ENCODE results near the gene HSPH1.

DNA sequence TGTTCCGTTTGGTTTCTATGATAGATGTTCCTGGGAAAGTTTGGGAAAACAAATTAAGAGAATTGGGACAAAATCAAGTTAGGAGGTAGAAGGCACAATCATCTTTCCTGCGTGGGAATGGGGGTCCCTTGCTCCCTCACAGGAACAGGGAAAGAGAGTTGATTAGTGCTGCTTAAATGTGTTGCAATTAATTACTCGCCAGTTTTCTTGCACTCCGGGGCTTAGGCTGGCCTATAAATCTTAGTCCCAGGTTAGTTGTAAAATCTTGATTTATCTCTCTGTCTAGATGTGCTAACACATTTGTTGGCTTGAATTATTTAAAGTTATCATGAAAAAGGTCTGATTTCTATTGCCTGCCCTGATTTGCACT lies 48.1 kb upstream of the HSPH1 start:
- TF ChIP-seq, protein P1, sequence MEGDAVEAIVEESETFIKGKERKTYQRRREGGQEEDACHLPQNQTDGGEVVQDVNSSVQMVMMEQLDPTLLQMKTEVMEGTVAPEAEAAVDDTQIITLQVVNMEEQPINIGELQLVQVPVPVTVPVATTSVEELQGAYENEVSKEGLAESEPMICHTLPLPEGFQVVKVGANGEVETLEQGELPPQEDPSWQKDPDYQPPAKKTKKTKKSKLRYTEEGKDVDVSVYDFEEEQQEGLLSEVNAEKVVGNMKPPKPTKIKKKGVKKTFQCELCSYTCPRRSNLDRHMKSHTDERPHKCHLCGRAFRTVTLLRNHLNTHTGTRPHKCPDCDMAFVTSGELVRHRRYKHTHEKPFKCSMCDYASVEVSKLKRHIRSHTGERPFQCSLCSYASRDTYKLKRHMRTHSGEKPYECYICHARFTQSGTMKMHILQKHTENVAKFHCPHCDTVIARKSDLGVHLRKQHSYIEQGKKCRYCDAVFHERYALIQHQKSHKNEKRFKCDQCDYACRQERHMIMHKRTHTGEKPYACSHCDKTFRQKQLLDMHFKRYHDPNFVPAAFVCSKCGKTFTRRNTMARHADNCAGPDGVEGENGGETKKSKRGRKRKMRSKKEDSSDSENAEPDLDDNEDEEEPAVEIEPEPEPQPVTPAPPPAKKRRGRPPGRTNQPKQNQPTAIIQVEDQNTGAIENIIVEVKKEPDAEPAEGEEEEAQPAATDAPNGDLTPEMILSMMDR (IDR thresholded peaks at IDR 0.05; ENCODE audit: low read length), result no peak
- TF ChIP-seq EZH2phosphoT487 (IDR thresholded peaks at IDR 0.05; ENCODE audit: low read length), result no peak
